ENCODE results near the gene CYP1B1. TPM values are rescaled to one million over a fixed set of nuclear protein-coding genes. Genes with fewer than 3 reads are reported as not detected.
"Not testable (repeated sequence)": the region's sequence is repeated elsewhere in the genome, so short reads cannot be mapped to it uniquely, and the experiment has no call there.

Gene CYP1B1
- 2.7 and 5.6 TPM in 2 replicates for total RNA-seq

GRCh38 chr2:38075507-38076151, at the start of gene CYP1B1:
Gene CYP1B1 (minus strand): TSS chr2:38076151. CDS start chr2:38075388, 763 bp downstream.
- DNase-seq = peak; percentile 4

- no peak for DNase-seq
These were observed 49.1 kb upstream of the CYP1B1 start for GRCh38 chr2:38125007-38125406.

- no peak for DNase-seq
These were observed 48.0 kb upstream of the CYP1B1 start for GRCh38 chr2:38123911-38124310.

GRCh38 chr2:38122344-38122743, 46.4 kb upstream of the CYP1B1 start:
- DNase-seq = peak; percentile 26

DNA sequence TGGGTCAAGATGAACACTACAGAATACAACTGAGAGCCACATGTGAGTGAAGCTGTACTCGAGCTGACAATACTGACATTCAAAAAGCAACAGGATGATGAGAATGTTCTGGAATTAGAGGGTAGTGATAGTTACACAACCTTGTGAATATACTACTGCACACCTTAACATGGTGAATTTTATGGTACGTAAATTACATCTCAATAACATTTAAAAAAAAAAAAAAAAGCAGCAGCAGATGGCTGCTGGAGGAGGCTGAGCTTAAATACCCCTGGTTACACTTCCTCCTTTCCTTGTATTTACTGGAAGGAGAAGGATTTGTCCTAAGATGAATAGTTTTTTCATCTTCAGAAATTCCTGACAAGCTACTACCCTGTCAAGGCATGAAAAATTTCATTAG, 45.5 kb upstream of the CYP1B1 start:
- DNase-seq = no peak

- no peak for DNase-seq
These were observed 44.9 kb upstream of the CYP1B1 start for GRCh38 chr2:38120829-38121228.

- DNase-seq = no peak
These were observed 44.3 kb upstream of the CYP1B1 start for GRCh38 chr2:38120264-38120592.

GRCh38 chr2:38116762-38117161, 40.8 kb upstream of the CYP1B1 start:
- no peak for DNase-seq

DNA sequence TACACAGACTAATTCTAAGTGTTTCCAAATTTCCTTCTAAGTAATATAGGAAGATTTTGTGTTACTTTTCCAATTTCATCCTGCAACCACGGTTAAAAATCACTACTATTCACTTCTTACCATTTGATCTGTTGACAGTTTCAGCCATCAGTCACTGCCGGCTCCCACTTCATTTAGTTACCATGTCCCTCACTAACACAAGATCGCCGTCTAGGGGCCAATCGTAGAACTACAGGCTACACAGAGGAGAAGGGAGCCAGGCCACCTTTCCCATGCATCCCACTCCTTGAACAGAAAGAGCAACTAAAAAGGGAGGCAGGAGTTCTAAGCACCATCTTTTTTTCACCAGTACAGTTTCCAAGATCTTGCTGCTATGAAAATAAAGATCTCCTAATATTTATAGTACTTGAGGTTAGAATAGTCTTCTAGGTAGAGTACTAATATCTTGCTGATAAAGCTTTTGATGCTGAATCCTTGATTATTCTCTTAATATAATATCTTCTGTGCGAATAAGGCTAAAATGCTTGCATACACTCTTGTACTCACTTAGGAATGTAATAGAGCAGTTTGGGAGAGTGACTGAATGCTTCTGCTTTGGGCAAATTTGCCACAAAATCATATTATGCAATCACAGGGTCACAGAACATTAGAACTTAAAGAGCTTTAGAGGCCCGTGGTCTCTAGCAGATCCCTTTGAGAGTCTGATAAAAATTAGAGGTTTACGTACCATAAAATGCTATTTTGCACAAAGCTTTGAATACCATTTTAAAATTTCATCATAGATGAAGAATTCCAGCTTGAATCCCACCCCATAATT, 39.5 kb upstream of the CYP1B1 start:
- DNase-seq = peak; percentile 80

GRCh38 chr2:38113981-38114708, 38.2 kb upstream of the CYP1B1 start:
- no peak for DNase-seq

GRCh38 chr2:38113051-38113450, 37.1 kb upstream of the CYP1B1 start:
- DNase-seq = no peak

- not testable (repeated sequence) for DNase-seq
These were observed 35.4 kb upstream of the CYP1B1 start for GRCh38 chr2:38111350-38111749.

DNA sequence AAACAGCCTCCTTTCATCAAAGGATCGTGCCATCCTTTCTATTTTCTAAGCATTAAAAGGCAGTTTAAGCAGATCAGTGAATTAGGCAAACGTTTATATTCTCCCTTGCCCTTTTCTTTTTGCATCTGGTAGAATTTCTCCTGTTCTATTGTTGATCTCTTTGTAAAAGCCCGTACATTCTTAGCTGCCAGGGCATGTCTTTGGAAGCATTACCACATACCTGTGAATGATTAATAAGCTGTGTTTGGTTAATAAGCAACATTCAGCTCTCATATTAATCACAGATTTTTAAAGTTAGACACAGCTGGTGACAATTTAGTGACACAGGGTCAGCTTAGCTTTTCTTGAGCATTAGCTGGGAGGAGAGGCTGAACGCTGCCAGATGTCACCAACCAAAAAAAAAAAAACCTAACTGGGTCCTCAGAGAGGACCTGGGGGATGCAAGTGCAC, 33.8 kb upstream of the CYP1B1 start:
- no peak for DNase-seq

DNA sequence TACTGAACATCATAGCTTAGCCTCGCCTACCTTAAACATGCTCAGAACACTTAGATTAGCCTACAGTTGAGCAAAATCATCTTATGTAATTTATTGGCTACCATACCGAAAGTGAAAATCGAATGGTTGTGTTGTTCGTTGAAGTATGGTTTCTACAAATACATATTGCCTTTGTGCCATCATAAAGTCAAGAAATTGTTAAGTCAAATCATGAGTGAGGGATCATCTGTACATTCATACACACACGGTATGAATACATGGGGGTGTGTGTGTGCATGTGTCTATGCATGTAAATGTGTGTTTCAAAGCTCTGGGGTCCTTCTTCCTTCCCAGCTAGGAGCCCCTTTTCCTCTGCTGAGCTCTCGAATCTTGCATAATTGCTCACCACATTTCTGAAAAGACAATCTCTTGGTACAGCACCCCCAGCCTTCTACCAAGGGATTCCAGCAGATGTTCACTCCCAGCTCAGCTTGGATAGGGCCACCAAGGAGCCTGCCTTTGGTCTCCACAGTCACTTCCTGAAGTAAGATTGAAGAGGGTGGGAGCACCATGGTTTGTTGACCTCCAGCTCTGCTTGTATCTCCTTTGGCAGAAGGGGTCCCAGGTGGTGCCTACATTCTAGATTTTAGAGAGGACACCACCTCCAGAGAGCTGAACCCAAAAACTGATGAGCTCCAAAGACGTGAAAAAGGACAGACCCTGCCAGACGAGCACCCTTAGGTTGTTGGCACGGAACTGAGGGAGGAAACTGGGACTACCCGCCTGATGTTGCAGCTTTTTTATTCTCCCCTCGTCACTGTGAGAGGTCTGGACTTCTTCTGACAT, 33.2 kb upstream of the CYP1B1 start:
- no peak for DNase-seq

DNA sequence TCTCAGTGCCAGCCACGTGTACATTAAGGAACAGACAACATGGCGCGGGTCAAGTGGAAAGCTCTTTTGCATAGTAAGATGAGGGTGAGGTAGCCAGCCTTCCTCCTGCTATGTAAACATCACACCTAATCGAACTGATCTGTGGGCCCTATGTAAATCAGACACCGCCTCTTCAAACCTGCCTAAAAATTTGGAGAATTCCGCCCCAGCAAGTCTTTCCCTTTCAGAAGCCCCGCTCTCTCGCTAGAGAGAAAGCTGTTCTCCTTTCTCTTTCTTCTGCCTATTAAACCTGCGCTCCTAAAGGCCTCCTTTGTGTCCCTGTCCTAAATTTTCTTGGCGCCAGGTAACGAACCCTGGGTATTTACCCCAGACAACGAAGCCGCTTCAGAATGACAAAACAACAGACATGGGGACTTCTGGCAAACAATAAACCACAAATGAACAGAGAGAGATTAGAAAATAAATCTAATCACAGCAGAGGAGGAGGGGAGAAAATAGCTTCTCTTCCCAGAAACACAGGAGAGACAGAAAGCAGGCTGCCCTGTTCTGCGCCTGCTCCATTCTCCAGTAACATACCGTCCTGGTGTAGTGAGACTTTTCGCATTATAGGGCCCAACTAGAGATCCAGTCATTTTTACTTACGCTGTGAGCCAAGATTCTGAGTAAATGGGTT, 31.9 kb upstream of the CYP1B1 start:
- DNase-seq = no peak

DNA sequence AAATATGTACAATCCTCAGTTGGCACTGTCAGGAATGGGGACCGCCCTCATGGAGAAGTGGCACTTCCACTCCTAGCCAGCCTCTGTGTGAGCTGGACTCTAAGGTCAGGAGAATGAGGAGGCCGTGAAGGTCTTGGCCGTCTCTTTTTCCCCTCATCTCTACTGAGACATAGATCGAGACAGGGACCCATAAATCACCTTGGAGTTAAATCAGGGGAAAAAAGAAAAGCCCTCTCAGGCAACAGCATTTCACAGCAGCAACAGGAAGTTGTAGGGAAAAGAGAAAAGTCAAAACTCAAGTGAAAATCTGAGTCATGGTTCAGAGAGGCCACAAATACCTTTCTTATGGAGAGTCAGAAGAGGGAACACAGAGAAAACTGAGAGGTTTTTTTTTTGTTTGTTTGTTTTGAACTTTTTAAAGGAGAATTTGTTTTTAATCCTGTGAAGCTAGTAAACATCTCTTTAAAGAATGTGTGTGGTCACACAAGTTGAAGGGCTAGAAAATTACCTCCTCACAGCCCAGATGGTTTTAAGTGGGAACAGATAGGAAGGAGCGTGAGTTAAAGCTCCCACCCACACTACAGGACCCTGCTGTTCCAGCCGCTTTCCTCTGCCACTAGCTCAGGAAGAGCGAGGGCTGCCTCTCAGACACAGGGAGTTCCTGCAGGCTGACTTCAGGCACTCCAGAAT, 30.6 kb upstream of the CYP1B1 start:
- peak; percentile 26 for DNase-seq

GRCh38 chr2:38105922-38106321, 30.0 kb upstream of the CYP1B1 start:
- DNase-seq = no peak

GRCh38 chr2:38104598-38104997, 28.6 kb upstream of the CYP1B1 start:
- DNase-seq = no peak

DNA sequence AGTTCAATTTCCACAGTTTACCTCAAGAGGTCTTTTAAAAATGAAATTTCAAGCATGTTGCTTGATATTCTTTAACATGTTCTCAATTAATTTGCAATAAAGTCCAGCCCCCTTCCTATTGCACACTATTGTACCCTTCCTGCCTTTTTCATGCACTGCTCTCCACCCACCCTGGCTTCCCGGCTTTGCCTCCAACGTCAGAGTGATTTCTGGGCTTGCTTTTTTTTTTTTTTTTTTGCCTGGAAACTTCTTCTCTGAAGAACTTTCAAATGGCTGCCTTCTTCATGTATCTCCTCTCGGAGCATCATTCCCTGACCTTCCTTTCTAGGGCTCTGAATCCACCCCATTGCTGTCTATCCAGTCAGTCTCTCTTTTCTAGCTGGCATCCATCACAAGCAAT, 24.4 kb upstream of the CYP1B1 start:
- no peak for DNase-seq

- no peak for DNase-seq
These were observed 23.4 kb upstream of the CYP1B1 start for GRCh38 chr2:38099099-38100028.
